Sciatic nerve (tissue), 2 donors: ENCODE measurements around the gene SERTAD3. TPM values are rescaled to one million over a fixed set of nuclear protein-coding genes. Genes with fewer than 3 reads are reported as not detected.
"Not testable (repeated sequence)": the region's sequence is repeated elsewhere in the genome, so short reads cannot be mapped to it uniquely, and the experiment has no call there.

Source experiments
- ATAC-seq: fragments of 200-7000 bp; cut with Tn5 transposase; one replicate; pipeline ENCODE4 v1.9.1; 2020; ENCODE audit warnings: mild to moderate bottlenecking, moderate library complexity
- DNase-seq: peaks from one replicate; pipeline ENCODE4 v3.0.0-alpha.2; 2020; ENCODE audit warnings: low spot score
- intact Hi-C: fragments of 100-400 bp; cut with DNase I; formaldehyde crosslinking; loops from one replicate; pipeline ENCODE4 v1.14.2; 2022
- total RNA-seq: library from RNA; stranded (reverse); fragmentation: NEBNext Ultra II Directional; extraction: Animal tissue kit (Norgen Biotek cat#: 25700); gene quantifications from one replicate; pipeline ENCODE4 v1.2.1, GENCODE V29; 2021
- donor health status: DM: no; HTN: no; CAD: no.
- donor health status: DM: no; HTN: no; CAD: no.

The SERTAD3 gene
- total RNA-seq, 1 donor from 2014 or later, result 47.2 TPM

DNA sequence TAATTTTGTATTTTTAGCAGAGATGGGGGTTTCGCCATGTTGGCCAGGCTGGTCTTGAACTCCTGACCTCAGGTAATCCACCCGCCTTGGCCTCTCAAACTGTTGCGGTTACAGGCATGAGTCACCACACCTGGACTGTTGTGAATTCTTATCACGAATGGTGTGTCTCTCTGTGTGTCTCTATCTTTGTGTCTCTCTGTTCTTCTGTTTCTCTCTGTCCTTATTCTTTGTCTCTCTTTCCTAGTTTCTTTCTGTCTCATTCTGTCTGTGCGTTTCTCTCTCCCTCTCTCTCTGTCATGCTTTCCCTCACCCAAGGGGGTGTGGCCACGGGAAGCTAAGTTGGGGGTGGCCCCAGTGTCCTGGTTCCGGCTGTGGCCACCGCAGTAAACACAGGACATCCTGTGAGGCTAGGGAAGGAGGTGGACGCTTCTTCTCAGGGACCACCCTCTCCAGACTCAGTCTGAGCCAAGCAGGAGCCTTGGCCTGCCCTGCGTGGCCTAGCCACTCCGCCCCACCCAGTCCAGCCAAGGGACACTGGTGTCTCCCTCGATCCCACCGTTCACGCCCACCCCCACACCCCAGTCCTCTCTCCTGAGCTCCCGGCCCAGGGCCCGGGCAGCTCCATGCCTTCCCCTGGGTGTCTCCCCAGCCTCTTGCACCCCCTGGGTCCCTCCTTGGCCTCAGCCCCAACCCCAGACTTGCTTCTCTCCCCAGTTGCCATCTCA is 27.1 kb downstream of the SERTAD3 start:
- DNase-seq (no peak), ATAC-seq (peak; percentile 27)
- intact Hi-C loops, result no loop called here

DNA sequence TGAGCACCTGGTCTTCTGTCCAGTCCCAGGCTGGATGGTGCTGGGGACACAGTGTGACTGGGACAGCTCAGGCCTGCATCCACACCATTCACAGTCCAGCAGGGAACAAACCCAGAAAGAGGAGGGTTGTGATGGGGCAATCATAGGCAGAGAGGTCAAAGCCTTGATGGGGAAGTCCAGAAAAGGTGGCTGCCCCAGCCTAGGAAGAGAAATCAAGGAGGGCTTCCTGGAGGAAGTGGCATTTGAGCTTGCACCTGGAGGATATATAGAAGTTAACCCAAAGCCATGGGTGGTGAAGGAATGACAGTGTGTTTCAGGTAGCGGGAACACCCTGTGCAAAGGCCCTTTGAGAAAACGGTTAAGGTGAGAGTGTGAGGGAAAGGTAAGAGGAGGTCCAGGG is 28.4 kb downstream of the SERTAD3 start:
- DNase-seq (no peak), ATAC-seq (no peak)
- intact Hi-C loops, result no loop called here

DNA sequence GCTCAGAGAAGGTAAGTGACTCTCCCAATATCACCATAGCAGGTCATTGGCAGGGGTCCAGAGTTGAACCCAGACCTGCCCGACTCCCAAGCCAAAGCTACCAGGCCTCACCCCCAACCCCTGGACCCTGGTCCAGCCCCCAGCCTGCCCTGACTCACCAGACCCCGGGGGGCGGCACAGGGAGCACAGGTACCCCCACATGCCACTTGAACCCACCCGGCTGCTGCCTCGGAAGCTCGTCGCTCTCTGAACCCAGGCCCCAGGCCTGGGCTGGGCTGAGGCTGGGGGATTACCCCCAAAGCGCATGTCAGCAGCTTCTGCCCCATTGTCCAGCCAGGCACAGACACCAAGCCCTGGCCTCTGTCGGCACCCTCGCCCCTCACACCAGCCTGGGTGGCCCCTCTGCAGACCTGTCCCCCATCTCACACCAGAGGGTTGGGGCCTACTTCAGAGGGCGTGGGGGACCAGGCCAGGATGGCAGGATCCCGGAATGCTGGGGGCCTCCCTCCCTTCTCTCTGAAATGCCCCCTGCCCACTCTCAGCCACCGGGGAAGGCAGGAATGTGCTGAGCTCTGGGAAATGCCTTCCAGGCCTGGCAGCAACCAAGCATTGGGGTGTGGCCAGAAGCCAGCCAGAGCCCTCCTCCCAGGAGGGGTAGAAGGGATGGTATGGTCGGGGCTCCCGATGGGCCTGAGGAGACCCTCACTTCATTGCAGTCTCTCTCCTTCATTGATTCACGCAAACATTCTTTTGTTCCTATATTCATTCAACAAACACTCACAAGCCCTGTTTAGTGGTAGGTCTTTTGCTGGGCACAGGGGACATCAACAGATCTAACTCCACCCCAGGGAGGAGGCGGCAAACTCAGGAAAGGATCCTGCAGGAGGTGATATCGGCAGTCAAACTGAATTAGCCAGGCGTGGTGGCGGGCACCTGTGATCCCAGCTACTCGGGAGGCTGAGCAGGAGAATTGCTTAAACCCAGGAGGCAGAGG is 29.3 kb downstream of the SERTAD3 start:
- intact Hi-C loops, result no loop called here
- ATAC-seq (peak; percentile 27), DNase-seq (no peak)

DNA sequence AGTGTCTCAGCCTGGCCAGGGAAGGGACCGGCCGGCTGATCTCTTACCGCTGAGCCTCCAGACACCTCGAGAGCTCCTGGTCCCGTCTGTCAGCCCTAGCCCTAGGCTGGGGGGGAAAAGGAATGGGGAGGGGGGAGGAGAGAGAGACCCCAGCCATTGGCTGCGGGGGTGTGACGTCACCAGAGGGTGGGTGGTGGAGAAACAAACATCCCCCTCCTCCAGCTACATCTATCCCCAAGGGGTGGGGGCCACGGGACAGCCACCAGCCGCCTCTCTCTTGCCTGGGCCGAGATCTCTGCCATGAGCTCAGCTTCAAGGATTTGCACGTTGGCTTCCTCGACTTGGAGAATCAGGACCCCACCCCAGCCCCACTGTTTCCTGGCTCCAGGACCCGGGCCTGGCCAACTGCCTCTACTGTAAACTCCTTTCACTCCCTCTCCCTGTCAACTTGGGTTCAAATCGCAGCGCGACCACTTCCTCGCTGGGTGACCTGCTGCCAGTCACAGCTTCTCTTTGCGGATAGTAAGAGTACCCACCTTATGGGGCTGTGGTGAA is 30.8 kb downstream of the SERTAD3 start, which contains the start of gene PRX:
Gene PRX, minus strand, starts transcription at position 88 of the 555 bp plus-strand sequence. CDS start 5,446 bp downstream, outside the sequence.
- DNase-seq (peak; percentile 85), ATAC-seq (peak; percentile 37)
- intact Hi-C loops, result no loop called here

DNA sequence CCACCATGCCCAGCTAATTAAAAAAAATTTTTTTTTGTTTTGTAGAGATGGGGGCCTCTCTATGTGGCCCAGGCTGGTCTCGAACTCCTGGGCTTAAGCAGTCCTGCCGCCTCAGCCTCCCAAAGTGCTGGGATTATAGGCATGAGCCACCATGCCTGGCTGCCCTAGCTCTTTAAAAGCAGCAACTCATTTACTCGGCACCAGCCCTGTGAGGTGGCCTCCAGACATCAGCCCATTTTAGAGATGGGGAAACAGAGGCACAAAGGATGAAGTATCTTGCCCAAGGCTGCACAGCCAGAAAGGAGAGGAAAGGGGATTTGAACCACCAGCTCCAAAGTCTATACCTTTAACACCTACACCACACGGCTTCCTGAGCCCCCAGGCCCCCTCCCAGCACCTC is 31.3 kb downstream of the SERTAD3 start:
- intact Hi-C loops, result no loop called here

DNA sequence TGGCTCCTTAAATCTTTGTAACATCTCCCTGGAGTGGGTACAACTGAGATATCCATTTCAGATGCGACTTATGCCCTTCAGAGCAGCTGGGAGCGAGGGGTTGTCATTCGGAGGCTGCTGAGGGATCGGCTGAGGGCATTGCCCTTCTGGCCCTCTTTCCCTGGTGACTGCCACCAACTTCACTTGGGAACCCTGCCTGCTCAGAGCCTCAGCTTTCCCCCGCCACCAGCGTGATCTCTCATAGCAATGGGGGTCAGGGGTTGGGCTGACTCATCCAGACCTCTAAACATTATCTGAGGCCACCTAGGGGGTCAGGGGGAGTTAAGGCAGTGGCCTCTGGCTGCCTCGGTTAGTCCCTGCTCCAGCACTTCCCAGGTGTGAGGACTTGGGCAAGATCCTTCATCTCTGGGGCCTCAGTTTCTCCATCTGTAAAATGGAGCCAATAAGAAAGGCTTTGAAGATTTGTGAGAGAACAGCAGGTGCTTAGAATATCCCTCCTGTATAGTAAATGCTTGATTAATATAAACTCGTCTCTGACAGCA is 32.1 kb downstream of the SERTAD3 start:
- no peak for DNase-seq
- no peak for ATAC-seq
- intact Hi-C loops, result no loop called here

More for the DNA sequence above, 31.3 kb downstream of the SERTAD3 start:
- ATAC-seq (no peak), DNase-seq (no peak)

DNA sequence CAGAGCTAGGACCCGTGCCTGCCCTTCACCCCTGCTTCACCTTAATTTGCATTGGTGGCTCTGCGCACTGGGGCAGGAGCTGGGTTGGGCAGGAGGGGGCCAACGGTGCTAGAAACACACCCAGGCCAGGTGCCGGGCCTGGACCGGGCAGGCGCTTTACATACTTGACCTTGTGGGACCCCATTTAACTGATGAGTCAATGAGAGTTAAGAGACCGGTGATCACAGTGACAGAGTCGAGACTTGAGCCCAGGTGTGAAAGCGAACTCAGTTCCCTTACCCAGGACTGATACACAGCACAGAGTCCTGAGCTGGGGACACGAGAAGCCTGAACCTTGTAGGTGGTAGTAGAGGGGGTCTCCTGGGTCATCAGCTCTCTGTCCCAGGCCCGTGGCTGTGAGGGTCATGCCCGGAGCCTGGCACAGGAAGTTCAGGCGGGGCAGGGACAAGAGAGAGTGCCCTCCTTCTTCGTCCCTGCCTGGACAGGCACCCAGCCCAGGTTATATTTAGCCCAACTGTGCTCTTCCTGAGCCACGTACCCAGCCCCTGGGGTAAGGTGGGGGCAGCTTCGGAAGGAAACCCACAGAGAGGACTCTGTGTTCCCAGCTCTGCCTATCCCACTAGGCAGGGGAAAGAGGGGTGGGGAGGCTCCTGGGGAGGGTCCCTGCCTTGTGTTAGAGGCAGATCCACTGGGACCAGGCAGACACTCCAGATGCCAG is 32.9 kb downstream of the SERTAD3 start:
- intact Hi-C loops, result no loop called here
- no peak for DNase-seq
- ATAC-seq, result no peak

DNA sequence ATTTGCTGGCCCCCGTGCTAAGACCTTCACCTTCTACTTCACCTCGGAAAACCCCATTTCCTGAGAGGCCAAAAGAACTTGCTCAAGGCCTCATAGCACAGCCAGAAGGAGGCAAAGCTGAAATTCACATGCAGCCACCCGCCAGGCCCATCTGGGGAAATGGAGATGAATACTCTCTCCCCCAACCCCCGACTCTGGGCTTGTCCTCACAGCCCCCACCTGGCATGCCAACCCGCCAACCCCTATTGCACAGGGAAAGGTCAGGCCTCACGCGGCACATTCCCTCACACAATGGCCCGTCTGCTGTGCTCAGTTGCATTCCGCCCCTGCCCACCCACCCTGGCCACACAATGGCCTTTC is 34.1 kb downstream of the SERTAD3 start:
- DNase-seq, result no peak
- peak; percentile 22 for ATAC-seq
- intact Hi-C loops, result no loop called here

DNA sequence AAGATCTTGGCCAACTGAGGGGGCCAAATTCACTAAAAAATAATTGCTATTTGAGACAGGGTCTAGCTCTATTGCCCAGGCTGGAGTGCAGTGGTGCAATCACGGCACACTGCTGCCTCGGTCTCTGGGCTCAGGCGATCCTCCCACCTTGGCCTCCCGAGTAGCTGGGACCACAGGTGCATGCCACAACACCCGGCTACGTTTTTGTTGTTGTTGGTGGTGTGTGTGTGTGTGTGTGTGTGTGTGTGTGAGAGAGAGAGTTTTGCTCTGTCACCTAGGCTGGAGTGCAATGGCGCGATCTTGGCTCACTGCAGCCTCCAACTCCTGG is 35.6 kb downstream of the SERTAD3 start:
- DNase-seq, intact Hi-C loops, ATAC-seq: not testable (repeated sequence)

DNA sequence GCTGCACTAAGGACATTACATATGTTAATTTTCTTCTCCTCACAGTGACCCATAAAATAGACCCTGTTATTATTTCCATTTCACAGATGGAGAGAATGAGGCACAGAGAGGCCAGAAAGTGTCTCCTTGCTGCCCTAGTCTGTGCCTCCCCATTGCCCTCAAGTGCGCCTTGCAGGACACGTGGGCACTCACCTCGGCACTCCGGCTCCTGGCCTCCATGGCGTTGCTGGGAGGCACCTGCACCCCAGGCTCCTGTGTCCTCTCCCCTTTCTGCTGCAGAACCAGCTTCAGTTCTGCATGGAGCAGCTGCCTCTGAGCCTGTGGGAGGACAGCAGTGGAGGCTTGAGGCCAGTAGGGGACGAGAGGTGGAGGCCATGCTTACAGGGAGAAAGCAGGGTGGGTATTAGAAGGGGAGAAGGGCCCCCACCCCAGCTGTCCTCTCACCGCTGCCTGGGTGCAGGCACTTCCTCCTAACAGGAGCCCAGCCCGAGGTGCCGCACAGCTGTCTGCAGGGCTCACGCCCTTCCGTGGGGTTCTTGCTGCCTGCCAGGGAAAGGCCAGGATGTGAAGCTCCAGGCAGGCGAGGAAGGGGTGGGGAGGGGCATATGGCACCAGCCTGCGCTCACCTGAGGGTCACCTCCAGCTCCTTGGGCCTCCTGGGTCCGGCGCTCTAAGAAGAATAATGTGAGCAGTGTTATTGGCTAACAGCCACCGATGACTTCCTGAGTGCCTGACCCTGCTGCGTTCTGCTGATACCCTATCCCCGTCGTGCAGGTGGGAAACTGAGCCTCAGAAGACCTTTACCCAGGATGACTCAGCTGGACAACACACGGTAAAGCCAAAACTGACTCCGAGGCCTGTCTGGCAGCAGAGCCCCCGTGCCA is 36.2 kb downstream of the SERTAD3 start:
- intact Hi-C loops, result no loop called here
- no peak for ATAC-seq
- DNase-seq, result no peak

DNA sequence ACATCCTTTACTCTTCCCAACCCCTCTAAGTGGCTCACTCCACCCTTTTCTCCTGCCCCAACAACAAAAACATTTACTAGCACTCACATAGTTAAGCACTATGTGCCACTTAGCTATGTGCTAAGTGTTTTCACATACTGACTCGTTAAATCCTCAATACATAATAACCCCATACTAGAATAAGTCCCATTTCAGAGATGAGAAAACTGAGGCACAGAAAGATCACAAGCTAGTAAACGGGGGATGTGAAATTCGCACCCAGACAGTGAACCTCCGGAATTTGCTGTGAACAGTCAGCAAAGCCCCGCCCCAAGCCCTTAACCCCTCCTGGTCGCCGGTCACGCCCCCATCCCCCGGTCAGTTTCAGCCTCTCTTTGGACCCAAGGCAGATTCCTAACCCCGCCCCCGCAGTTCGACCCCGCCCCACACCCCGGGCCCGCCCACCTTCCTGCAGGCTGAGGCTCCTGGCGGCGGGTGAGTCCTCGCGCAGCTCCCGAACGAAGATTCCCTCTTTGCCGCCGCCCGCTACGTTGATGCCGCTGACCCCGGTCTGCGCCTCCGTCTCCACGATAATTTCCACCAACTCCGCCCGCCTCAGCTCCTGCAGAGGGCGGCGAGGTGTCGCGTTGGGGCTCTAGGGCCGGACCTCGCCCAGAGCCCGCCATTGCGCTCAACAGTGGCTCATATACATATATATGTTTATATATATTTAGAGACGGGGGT is 40.7 kb downstream of the SERTAD3 start:
- DNase-seq (peak; percentile 95), ATAC-seq (peak; percentile 91)
- intact Hi-C loops, result no loop called here

DNA sequence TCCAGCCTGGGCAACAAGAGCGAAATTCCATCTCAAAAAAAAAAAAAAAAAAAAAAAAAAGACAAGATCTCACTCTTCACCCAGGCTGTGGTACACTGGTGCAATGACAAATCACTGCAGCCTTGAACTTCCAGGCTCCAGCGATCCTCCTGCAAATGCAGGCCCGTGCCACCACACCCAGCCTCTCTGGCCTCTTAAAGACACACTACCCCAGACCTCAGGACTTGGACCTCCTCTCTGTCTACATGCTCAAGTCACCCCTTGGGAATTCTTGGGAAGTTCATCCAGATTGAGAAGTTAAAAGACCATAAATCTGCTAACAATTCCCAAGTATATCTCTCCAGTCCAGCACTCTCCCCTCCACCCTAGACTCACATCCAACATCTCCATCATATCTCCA is 43.6 kb downstream of the SERTAD3 start:
- DNase-seq (no peak), ATAC-seq (no peak)
- intact Hi-C loops, result no loop called here

DNA sequence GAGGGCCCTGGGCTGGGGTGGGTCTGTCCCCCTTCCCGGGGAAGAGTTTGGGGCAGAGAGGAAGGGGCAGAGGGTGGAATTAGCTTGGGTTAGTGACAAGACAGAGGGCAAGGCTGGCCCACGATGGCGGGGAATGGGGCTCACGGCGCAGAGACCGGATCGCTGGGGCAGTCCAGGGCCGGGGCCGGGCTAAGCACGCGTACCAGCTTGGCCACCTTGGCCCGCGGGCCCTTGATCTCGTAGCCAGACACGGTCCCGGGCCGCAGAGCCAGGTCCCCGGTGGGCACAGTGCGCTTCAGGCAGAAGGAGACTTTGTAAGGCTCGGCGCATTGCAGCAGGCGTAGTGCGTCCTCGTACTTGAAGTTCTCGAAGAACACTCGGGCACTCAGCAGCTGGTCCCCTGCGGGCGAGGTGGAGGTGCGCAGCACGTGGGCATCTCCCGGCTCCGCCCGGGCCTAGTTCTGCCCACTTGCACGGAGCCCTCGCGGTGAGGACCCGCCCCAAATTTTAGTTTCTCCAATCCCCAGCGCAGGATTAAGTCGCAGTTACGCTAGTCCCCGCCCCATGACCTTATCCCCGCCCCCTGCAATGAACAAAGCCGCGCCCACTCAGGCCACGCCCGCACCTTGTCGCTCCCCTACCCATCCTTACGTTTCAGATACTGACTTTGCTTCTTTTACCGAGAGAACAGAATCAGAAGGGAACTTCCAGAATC is 45.6 kb downstream of the SERTAD3 start:
- DNase-seq, result no peak

DNA sequence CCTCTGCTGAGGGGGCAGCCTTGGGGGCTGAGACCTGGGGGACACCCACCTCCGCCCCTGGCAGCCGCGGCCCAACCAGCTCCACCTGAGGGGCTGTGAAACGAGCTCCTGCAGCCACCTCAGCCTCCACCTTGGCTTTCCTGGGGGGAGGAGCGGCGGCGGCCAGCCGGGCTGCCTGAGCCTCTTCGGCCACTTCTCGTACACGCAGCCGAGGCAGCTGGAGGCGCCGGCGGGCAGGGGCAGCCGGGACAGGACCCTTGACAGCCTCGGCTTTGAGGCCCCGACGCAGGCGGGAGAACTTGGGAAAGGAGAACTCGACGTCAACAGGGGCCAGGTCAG is 46.6 kb downstream of the SERTAD3 start:
- no peak for DNase-seq
- no peak for ATAC-seq
- intact Hi-C loops, result no loop called here

More for the DNA sequence above, 45.6 kb downstream of the SERTAD3 start:
- intact Hi-C loops, result no loop called here
- ATAC-seq, result peak; percentile 16

DNA sequence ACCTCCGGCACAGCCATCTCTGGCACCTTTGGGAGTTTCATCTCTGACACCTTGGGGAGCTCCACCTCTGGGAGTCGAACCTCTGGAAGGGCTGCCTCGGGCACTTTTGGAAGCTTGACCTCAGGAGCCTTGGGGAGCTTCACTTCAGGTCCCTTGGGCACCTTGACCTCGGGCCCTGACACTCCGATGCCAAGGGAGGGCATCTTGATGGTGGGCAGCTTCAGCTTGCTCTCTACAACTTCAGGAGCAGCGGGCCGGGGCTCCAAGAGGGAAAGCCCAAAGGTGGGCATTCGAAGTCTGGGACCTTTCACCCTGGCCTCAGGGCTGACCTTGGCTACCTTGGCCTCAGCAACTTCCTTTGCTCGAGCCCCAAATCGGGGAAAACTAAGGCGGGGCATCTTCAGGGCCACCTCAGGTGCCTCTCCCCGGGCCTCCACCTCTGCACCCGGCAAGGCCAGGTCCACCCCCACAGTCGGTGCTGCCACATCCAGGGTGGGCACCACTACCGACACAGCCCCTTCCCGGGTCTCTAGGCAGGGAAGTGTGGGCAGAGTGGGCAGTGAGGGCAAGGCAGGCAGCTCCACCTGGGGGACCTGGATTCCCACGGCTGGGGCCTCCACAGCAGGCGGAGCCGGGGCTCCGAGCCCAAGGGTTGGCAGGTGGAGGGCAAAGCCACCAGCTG is 47.1 kb downstream of the SERTAD3 start:
- DNase-seq, result no peak
- intact Hi-C loops, result no loop called here
- no peak for ATAC-seq

DNA sequence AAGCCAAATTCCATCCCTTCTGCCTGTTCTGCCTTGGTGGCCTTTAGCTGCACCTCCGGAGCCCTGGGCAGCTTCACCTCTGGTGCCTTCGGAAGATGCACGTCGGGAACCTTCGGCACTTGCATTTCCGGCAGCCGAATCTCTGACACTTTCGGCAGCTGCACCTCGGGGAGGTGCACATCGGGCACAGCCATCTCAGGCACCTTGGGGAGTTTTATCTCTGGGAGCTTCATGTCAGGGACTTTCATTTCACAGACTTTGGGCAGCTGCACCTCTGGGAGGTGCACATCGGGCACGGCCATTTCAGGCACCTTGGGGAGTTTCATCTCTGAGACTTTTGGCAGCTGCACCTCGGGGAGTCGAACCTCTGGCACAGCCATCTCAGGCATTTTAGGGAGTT is 48.2 kb downstream of the SERTAD3 start:
- DNase-seq (no peak), ATAC-seq (no peak)
- intact Hi-C loops, result no loop called here
